ENCODE measurements around the gene TOLLIP.
"Not testable (repeated sequence)": the region's sequence is repeated elsewhere in the genome, so short reads cannot be mapped to it uniquely, and the experiment has no call there.

TOLLIP gene

GRCh38 chr11:1246301-1246700 lies 63.1 kb downstream of the TOLLIP start:
- DNase-seq (ENCODE audit: low spot score): not testable (repeated sequence)

DNA sequence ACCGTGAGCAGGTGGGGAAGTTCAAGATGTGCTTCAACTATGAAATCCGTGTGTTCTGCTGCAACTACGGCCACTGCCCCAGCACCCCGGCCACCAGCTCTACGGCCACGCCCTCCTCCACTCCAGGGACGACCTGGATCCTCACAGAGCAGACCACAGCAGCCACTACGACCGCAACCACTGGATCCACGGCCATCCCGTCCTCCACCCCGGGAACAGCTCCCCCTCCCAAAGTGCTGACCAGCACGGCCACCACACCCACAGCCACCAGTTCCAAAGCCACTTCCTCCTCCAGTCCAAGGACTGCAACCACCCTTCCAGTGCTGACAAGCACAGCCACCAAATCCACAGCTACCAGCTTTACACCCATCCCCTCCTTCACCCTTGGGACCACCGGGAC lies 63.7 kb downstream of the TOLLIP start:
- DNase-seq (ENCODE audit: low spot score): not testable (repeated sequence)

- not testable (repeated sequence) for DNase-seq (ENCODE audit: low spot score)
Measured at GRCh38 chr11:1244557-1244956, 64.9 kb downstream of the TOLLIP start.

DNA sequence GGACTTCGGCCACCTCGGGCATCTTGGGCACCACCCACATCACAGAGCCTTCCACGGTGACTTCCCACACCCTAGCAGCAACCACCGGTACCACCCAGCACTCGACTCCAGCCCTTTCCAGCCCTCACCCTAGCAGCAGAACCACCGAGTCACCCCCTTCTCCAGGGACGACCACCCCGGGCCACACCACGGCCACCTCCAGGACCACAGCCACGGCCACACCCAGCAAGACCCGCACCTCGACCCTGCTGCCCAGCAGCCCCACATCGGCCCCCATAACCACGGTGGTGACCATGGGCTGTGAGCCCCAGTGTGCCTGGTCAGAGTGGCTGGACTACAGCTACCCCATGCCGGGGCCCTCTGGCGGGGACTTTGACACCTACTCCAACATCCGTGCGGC lies 65.9 kb downstream of the TOLLIP start:
- not testable (repeated sequence) for DNase-seq (ENCODE audit: low spot score)

GRCh38 chr11:1242751-1243150 lies 66.7 kb downstream of the TOLLIP start:
- DNase-seq (ENCODE audit: low spot score): not testable (repeated sequence)

DNA sequence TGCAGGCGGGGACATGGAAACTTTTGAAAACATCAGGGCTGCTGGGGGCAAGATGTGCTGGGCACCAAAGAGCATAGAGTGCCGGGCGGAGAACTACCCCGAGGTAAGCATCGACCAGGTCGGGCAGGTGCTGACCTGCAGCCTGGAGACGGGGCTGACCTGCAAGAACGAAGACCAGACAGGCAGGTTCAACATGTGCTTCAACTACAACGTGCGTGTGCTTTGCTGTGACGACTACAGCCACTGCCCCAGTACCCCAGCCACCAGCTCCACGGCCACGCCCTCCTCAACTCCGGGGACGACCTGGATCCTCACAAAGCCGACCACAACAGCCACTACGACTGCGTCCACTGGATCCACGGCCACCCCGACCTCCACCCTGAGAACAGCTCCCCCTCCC lies 67.1 kb downstream of the TOLLIP start:
- DNase-seq (ENCODE audit: low spot score): no peak

DNA sequence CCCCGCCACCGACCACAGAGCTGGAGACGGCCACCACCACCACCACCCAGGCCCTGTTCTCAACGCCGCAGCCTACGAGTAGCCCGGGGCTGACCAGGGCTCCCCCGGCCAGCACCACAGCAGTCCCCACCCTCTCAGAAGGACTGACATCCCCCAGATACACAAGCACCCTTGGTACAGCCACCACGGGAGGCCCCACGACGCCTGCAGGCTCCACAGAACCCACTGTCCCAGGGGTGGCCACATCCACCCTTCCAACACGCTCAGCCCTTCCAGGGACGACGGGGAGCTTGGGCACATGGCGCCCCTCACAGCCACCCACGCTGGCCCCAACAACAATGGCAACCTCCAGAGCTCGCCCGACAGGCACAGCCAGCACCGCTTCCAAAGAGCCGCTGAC lies 67.7 kb downstream of the TOLLIP start:
- DNase-seq (ENCODE audit: low spot score): no peak

DNA sequence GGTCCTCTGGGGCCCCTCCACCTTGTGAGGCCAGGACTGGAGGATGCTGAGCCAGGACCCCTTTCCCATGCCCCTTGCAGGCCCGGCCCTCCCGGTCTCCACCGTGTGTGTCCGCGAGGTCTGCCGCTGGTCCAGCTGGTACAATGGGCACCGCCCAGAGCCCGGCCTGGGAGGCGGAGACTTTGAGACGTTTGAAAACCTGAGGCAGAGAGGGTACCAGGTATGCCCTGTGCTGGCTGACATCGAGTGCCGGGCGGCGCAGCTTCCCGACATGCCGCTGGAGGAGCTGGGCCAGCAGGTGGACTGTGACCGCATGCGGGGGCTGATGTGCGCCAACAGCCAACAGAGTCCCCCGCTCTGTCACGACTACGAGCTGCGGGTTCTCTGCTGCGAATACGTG lies 68.7 kb downstream of the TOLLIP start:
- DNase-seq (ENCODE audit: low spot score): no peak

DNA sequence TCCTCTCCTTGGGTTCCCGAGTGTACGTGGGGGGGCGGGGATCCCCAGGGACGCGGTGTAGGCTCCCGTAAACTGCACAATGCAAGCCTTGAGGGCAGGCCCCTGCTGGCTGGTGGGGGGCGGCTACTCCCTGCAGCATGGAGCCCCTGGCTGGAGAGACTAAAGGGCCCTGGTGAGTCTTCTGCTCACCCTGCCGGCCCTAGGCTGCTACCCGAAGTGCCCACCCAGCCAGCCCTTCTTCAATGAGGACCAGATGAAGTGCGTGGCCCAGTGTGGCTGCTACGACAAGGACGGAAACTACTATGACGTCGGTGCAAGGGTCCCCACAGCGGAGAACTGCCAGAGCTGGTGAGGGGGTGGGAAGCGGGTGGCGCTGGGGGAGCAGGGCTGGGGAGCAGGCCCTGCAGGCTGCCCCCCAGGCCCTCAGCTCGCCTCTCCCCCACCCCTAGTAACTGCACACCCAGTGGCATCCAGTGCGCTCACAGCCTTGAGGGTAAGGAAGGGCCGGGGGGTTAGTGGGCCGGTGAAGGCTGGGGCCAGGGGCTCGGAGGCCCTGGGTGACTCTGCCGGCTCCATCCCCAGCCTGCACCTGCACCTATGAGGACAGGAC lies 69.7 kb downstream of the TOLLIP start:
- DNase-seq (ENCODE audit: low spot score): no peak

GRCh38 chr11:1238767-1239595 lies 70.5 kb downstream of the TOLLIP start:
- no peak for DNase-seq (ENCODE audit: low spot score)

DNA sequence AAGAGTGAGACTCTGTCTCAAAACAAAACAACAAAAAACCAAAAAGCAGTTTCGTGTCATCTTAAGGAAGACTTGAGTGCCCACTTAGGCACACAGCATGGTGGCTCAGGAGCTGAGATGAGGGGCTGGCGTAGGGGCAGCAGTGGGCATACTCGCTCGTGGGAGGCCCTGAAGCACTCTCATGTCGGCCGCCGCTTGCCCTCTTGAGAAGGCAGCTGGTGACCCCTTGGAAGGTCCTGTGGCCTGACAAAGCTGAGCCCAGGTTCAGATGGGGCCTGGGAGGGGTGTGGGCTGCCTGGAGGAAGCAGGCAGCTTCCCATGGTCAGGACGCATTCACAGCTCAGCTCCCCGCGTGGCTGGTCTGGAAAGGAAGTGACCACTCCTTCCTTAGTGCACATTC lies 71.6 kb downstream of the TOLLIP start:
- no peak for DNase-seq (ENCODE audit: low spot score)

- DNase-seq (ENCODE audit: low spot score): peak; percentile 53
Measured at GRCh38 chr11:1237128-1237580, 72.3 kb downstream of the TOLLIP start.

- peak; percentile 45 for DNase-seq (ENCODE audit: low spot score)
Measured at GRCh38 chr11:1236316-1237127, 72.9 kb downstream of the TOLLIP start.

DNA sequence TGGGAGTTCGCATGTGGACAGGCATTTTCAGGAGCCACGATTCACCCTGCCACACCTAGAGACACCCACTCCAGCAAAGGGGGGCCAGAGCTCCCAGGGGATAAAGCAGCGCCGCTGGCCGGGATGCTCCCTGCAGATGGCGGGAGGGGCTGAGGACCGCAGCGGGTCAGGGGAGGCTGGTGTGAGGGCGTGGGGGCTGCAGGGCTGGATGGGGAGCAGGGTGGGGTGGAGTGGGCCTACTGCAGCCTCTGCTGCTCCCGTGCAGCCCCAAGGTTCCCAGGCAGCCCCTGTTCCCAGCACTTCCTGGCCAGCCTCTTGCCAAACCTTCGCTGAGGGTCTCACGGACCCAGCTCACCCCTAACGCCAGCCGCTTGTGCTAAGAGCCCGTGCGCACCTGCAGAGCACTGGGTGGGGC lies 73.5 kb downstream of the TOLLIP start:
- peak; percentile 30 for DNase-seq (ENCODE audit: low spot score)

GRCh38 chr11:1235306-1235900 lies 74.0 kb downstream of the TOLLIP start:
- DNase-seq (ENCODE audit: low spot score): peak; percentile 51

- peak; percentile 47 for DNase-seq (ENCODE audit: low spot score)
Measured at GRCh38 chr11:1234771-1235305, 74.6 kb downstream of the TOLLIP start.

- peak; percentile 62 for DNase-seq (ENCODE audit: low spot score)
Measured at GRCh38 chr11:1234054-1234720, 75.2 kb downstream of the TOLLIP start.

DNA sequence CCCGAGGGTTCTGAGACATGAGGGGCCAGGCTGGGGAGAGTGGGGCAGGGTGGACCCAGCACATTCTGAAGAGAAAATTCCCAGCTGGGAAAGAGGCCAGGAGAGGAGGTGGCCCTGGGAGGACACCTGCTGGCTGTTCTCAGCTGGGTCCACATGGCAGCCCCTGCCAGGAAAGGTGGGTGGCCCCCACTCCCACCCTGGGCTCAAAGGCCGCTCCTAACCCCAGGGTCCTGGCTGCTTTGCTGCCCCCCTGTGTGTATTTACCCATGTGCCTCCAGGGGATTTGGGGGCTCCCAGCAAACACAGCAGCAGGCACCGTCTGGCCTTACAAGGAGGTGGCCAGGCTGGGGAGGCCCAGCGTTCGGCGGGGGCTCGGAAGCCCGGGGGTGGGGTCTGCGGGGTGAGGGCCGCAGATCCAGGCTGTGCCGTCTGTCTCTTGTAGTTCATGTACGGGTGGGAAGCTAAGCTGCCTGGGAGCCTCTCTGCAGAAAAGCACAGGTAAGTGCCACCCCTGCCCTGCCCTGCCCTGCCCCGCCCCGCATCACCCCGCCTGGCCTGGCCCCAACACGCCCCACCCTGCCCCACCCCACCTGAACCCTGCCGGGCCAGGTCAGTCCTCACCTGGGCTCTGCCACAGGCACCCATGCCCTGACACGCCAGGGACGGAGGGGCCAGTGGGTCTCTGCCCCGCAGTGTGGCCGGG lies 75.9 kb downstream of the TOLLIP start:
- peak; percentile 62 for DNase-seq (ENCODE audit: low spot score)

GRCh38 chr11:1232883-1233321 lies 76.5 kb downstream of the TOLLIP start:
- DNase-seq (ENCODE audit: low spot score): no peak

DNA sequence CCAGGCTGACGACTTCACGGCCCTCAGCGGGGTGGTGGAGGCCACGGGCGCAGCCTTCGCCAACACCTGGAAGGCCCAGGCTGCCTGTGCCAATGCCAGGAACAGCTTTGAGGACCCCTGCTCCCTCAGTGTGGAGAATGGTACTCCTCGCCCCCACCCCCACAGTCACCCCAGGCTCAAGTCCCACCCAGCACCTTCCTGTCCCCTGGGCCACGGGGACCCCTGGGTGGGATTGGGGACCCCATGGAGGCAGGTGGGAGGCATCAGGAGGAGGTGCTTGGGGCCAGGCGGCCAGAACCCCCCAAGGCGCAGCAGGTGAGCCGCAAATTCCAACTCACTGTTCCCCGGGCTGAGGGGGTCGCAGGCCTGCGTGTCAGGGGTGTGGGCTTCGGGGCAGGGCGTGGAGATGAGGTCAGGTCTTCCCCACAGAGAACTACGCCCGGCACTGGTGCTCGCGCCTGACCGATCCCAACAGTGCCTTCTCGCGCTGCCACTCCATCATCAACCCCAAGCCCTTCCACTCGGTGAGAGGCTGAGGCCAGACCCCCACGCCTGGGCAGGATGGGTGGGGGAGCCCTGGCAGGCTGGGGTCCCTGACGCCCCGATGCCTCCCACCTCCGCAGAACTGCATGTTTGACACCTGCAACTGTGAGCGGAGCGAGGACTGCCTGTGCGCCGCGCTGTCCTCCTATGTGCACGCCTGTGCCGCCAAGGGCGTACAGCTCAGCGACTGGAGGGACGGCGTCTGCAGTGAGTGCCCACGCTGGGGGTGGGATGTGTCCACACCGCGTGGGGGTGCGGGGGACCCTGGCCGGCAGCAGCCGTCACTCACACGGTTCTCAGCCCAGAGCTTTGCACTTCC lies 77.2 kb downstream of the TOLLIP start:
- DNase-seq (ENCODE audit: low spot score): peak; percentile 63
